Gastroesophageal sphincter (tissue), 4 donors: ENCODE measurements around the gene TMOD3. TPM values are rescaled to one million over a fixed set of nuclear protein-coding genes. Genes with fewer than 3 reads are reported as not detected.

ENCODE experiments used
- ATAC-seq: fragments of 150-250 bp; one replicate; pipeline ENCODE4 v1.9.1; 2016; ENCODE audit warnings: mild to moderate bottlenecking, moderate library complexity
- H3K27ac ChIP-seq, 4 donors: fragments of 200-600 bp; sonication (generic) in 3 of 4; 1 replicate in 3 of 4; 2 replicates in 1 of 4; pipeline ENCODE4 v1.5.1; 2016 to 2019
- H3K27me3 ChIP-seq: fragments of 200-600 bp; sonication (generic); one replicate; pipeline ENCODE4 v1.5.1; 2019
- H3K36me3 ChIP-seq, 2 donors: fragments of 200-600 bp; sonication (generic); one replicate each; pipeline ENCODE4 v1.5.1; 2019; ENCODE audit warnings: control low read depth in 1 of 2
- H3K4me1 ChIP-seq, 3 donors: fragments of 200-600 bp; sonication (generic); 1 replicate in 2 of 3; 2 replicates in 1 of 3; pipeline ENCODE4 v1.5.1; 2016 to 2019; ENCODE audit warnings: control low read depth in 2 of 3
- H3K4me3 ChIP-seq, 2 donors: fragments of 200-600 bp; sonication (generic); one replicate each; pipeline ENCODE4 v1.5.1; 2019; ENCODE audit warnings: mild to moderate bottlenecking in 1 of 2, moderate library complexity in 1 of 2
- H3K9me3 ChIP-seq, 3 donors: fragments of 200-600 bp; sonication (generic); one replicate each; pipeline ENCODE4 v1.5.1; 2017 to 2019; ENCODE audit warnings: control low read depth in 2 of 3
- CTCF ChIP-seq, 4 experiments: fragments of 200-600 bp in 2 of 4; fragments of 450-650 bp in 2 of 4; sonication (generic) in 1 of 4; IDR thresholded peaks; one replicate each; pipeline ENCODE4 v1.5.1; 2017 to 2019; ENCODE audit warnings: antibody characterized with exemption in 4 of 4, mild to moderate bottlenecking in 2 of 4, moderate library complexity in 2 of 4
- EP300 ChIP-seq: sonication (generic); formaldehyde crosslinking; IDR thresholded peaks from one replicate; pipeline ENCODE4 v1.6.1; 2017; ENCODE audit warnings: antibody characterized with exemption, mild to moderate bottlenecking
- POLR2A ChIP-seq, 2 donors: fragments of 450-650 bp; IDR thresholded peaks; one replicate each; pipeline ENCODE4 v1.6.1; 2017; ENCODE audit warnings: antibody characterized with exemption in 2 of 2, mild to moderate bottlenecking in 2 of 2, moderate library complexity in 1 of 2
- POLR2AphosphoS5 ChIP-seq: sonication (generic); formaldehyde crosslinking; IDR thresholded peaks from one replicate; pipeline ENCODE4 v1.6.1; 2017; ENCODE audit warnings: antibody characterized with exemption
- WGBS, 2 donors: methylation state at CpG; one replicate each; pipeline ENCODE4 v1.1.5; 2018; ENCODE audit warnings: low coverage in 1 of 2; 5-methylcytosine and 5-hydroxymethylcytosine counted together
- total RNA-seq, 4 donors: library from RNA; depleted of rRNA; stranded (reverse); fragments of >200 nt; gene quantifications; one replicate each; pipeline ENCODE4 v1.1.0, GENCODE V29; 2016

The TMOD3 gene
- total RNA-seq, 4 donors from 2014 or later: 15.9 to 38.8 (median 21.4) TPM

- TF ChIP-seq POLR2A (IDR thresholded peaks at IDR 0.05) (no peak), EP300 (no peak), POLR2AphosphoS5 (no peak), CTCF (IDR thresholded peaks at IDR 0.05) (no peak)
- no peaks in the 10 kb centered on the region for H3K9me3 ChIP-seq
- H3K27ac ChIP-seq: peak overlapping the region in 2 of 4 donors; percentile 48 to 60
- ATAC-seq: no peak
- WGBS, 2 donors: 56 to 58% methylated on average over 3 of the region's 3 CpGs
- no peaks in the 10 kb centered on the region for H3K36me3 ChIP-seq
- peaks cover 4 to 85% (median 11%) of the 10 kb centered on the region in 3 donors for H3K4me1 ChIP-seq
- no peak overlapping the region for H3K4me3 ChIP-seq
- no peaks in the 10 kb centered on the region for H3K27me3 ChIP-seq
Measured at GRCh38 chr15:51846463-51847230, 17.2 kb downstream of the TMOD3 start.

GRCh38 chr15:51848811-51849210 is 19.4 kb downstream of the TMOD3 start:
- no peaks in the 10 kb centered on the region for H3K27me3 ChIP-seq
- no peak overlapping the region for H3K4me3 ChIP-seq
- no peaks in the 10 kb centered on the region for H3K36me3 ChIP-seq
- H3K4me1 ChIP-seq: peaks cover 0 to 64% (median 11%) of the 10 kb centered on the region in 3 donors
- WGBS, 2 donors: 51 to 54% methylated on average over 3 of the region's 3 CpGs
- H3K27ac ChIP-seq: no peak overlapping the region
- no peak for ATAC-seq
- no peak for TF ChIP-seq POLR2A (IDR thresholded peaks at IDR 0.05)
- no peaks in the 10 kb centered on the region for H3K9me3 ChIP-seq

GRCh38 chr15:51849860-51850259 is 20.4 kb downstream of the TMOD3 start:
- Histone ChIP-seq H3K4me3 (no peak overlapping the region), H3K4me1 (peaks cover 0 to 56% (median 4%) of the 10 kb centered on the region in 3 donors), H3K36me3 (no peaks in the 10 kb centered on the region), H3K27ac (no peak overlapping the region), H3K9me3 (no peaks in the 10 kb centered on the region), H3K27me3 (no peaks in the 10 kb centered on the region)
- ATAC-seq: no peak
- WGBS, 2 donors: 51 to 60% methylated on average over 1 to 3 of the region's 3 CpGs
- TF ChIP-seq CTCF (IDR thresholded peaks at IDR 0.05): no peak
- no peak for TF ChIP-seq POLR2AphosphoS5
- TF ChIP-seq POLR2A (IDR thresholded peaks at IDR 0.05): no peak
- TF ChIP-seq EP300: no peak

- Histone ChIP-seq H3K27me3 (no peaks in the 10 kb centered on the region), H3K27ac (no peak overlapping the region), H3K9me3 (no peaks in the 10 kb centered on the region), H3K36me3 (no peaks in the 10 kb centered on the region), H3K4me3 (no peak overlapping the region), H3K4me1 (peaks cover 0 to 35% (median 3%) of the 10 kb centered on the region in 3 donors)
- no peak for TF ChIP-seq CTCF (IDR thresholded peaks at IDR 0.05)
- TF ChIP-seq EP300: no peak
- TF ChIP-seq POLR2A (IDR thresholded peaks at IDR 0.05): no peak
- TF ChIP-seq POLR2AphosphoS5: no peak
- ATAC-seq: no peak
- WGBS, 2 donors: 54 to 70% methylated on average over 2 of the region's 2 CpGs
Measured at GRCh38 chr15:51853998-51854397, 24.5 kb downstream of the TMOD3 start.

GRCh38 chr15:51855612-51856011 is 26.2 kb downstream of the TMOD3 start:
- peaks cover 0 to 21% (median 3%) of the 10 kb centered on the region in 3 donors for H3K4me1 ChIP-seq
- H3K36me3 ChIP-seq: no peaks in the 10 kb centered on the region
- TF ChIP-seq POLR2AphosphoS5 (no peak), POLR2A (IDR thresholded peaks at IDR 0.05) (no peak), CTCF (IDR thresholded peaks at IDR 0.05) (no peak), EP300 (no peak)
- no peak for ATAC-seq
- H3K9me3 ChIP-seq: no peaks in the 10 kb centered on the region
- H3K27me3 ChIP-seq: no peaks in the 10 kb centered on the region
- WGBS, 2 donors: 100% methylated on average over 1 of the region's 1 CpG; no CpG with 5 or more reads in 1 of the 2 donors
- no peak overlapping the region for H3K27ac ChIP-seq
- H3K4me3 ChIP-seq: no peak overlapping the region
